Inflammatory macrophage treated with lipopolysaccharide for 1 hour (primary cell): Measurements from ENCODE around the gene BSN.
A peak's percentile ranks its signal among the peaks of the same experiment; 100 is the strongest.
"Not testable (repeated sequence)": the region's sequence is repeated elsewhere in the genome, so short reads cannot be mapped to it uniquely, and the experiment has no call there.

Experiments used
- DNase-seq, 2 donors: peaks; one replicate each; pipeline ENCODE4 v3.0.0-alpha.2; 2020 to 2022

Gene BSN

GRCh38 chr3:49675912-49676311 is 121.6 kb downstream of the BSN start:
- DNase-seq: no peak

- no peak for DNase-seq
These were observed 126.4 kb downstream of the BSN start for GRCh38 chr3:49680493-49681231.

GRCh38 chr3:49681232-49681522 is 126.9 kb downstream of the BSN start:
- no peak for DNase-seq

- DNase-seq: no peak
These were observed 127.3 kb downstream of the BSN start for GRCh38 chr3:49681543-49681942.

- DNase-seq: no peak
These were observed 128.9 kb downstream of the BSN start for GRCh38 chr3:49683162-49683561.

- not testable (repeated sequence) for DNase-seq
These were observed 130.2 kb downstream of the BSN start for GRCh38 chr3:49684453-49684852.

GRCh38 chr3:49685103-49685502 is 130.8 kb downstream of the BSN start:
- DNase-seq: not testable (repeated sequence)

- DNase-seq: not testable (repeated sequence)
These were observed 131.6 kb downstream of the BSN start for GRCh38 chr3:49685846-49686245.

GRCh38 chr3:49686346-49686745 is 132.1 kb downstream of the BSN start:
- not testable (repeated sequence) for DNase-seq

- peak; percentile 40 to 57 for DNase-seq
These were observed 132.6 kb downstream of the BSN start for GRCh38 chr3:49686769-49687423.

GRCh38 chr3:49687424-49687795 is 133.1 kb downstream of the BSN start:
- not testable (repeated sequence) for DNase-seq

- DNase-seq: not testable (repeated sequence)
These were observed 134.2 kb downstream of the BSN start for GRCh38 chr3:49688338-49689045.

- DNase-seq: peak; percentile 77 to 93
These were observed 135.0 kb downstream of the BSN start, which contains the start of the genes MST1 and RNF123 for GRCh38 chr3:49689046-49689907. TSS of gene MST1 (minus strand) at chr3:49689474. CDS start at chr3:49688691, 783 bp downstream. TSS of gene RNF123 (plus strand) at chr3:49689557. CDS start at chr3:49691166, 1,609 bp downstream.

GRCh38 chr3:49689908-49690624 is 135.8 kb downstream of the BSN start:
- DNase-seq: not testable (repeated sequence)

GRCh38 chr3:49690856-49691255 is 136.6 kb downstream of the BSN start:
- DNase-seq: not testable (repeated sequence)

- DNase-seq: not testable (repeated sequence)
These were observed 137.2 kb downstream of the BSN start for GRCh38 chr3:49691481-49691880.

- not testable (repeated sequence) for DNase-seq
These were observed 140.3 kb downstream of the BSN start for GRCh38 chr3:49694409-49695070.

GRCh38 chr3:49695350-49696015 is 141.2 kb downstream of the BSN start:
- not testable (repeated sequence) for DNase-seq

- DNase-seq: no peak
These were observed 145.2 kb downstream of the BSN start for GRCh38 chr3:49699281-49699979.

GRCh38 chr3:49700014-49700413 is 145.7 kb downstream of the BSN start:
- no peak for DNase-seq
